Neural progenitor cell (in vitro differentiated cells): ENCODE measurements around the gene NUDT1. TPM values are rescaled to one million over a fixed set of nuclear protein-coding genes. Genes with fewer than 3 reads are reported as not detected.
A peak's percentile ranks its signal among the peaks of the same experiment; 100 is the strongest.

ENCODE experiments used
- DNase-seq: peaks from one replicate; pipeline ENCODE4 v3.0.0-alpha.2; 2016; ENCODE audit warnings: low spot score
- H2AFZ ChIP-seq: fragments of 200-600 bp; sonication (generic); replicated peaks from 2 replicates; pipeline ENCODE4 v1.6.1; 2016; ENCODE audit warnings: antibody characterized with exemption
- H3F3A ChIP-seq: fragments of 200-600 bp; sonication (generic); 2 replicates; pipeline ENCODE4 v1.6.1; 2016; ENCODE audit warnings: antibody characterized with exemption, low read depth
- H3K27ac ChIP-seq: fragments of 200-600 bp; sonication (generic); 2 replicates; pipeline ENCODE4 v1.5.1; 2016; ENCODE audit warnings: mild to moderate bottlenecking
- H3K27me3 ChIP-seq: fragments of 200-600 bp; sonication (generic); 2 replicates; pipeline ENCODE4 v1.6.1; 2016; ENCODE audit warnings: mild to moderate bottlenecking, moderate library complexity
- H3K36me3 ChIP-seq: fragments of 200-600 bp; sonication (generic); 2 replicates; pipeline ENCODE4 v1.5.1; 2016
- H3K4me1 ChIP-seq: fragments of 200-600 bp; sonication (generic); 2 replicates; pipeline ENCODE4 v1.6.1; 2016; ENCODE audit warnings: mixed run types
- H3K4me2 ChIP-seq: fragments of 200-600 bp; sonication (generic); 2 replicates; pipeline ENCODE4 v1.6.1; 2016
- H3K4me3 ChIP-seq: fragments of 200-600 bp; sonication (generic); 2 replicates; pipeline ENCODE4 v1.5.1; 2016
- H3K79me2 ChIP-seq: fragments of 200-600 bp; sonication (generic); 2 replicates; pipeline ENCODE4 v1.6.1; 2016; ENCODE audit warnings: low read depth
- H3K9ac ChIP-seq: fragments of 200-600 bp; sonication (generic); 2 replicates; pipeline ENCODE4 v1.6.1; 2016
- H3K9me3 ChIP-seq: fragments of 200-600 bp; sonication (generic); 2 replicates; pipeline ENCODE4 v1.5.1; 2016; ENCODE audit warnings: low read depth
- H4K20me1 ChIP-seq: fragments of 200-600 bp; sonication (generic); 2 replicates; pipeline ENCODE4 v1.6.1; 2016; ENCODE audit warnings: low read depth
- H3K27ac Mint-ChIP-seq: 3 replicates; pipeline ENCODE4 v1.8.0; 2021; ENCODE audit warnings: mixed read lengths
- H3K27me3 Mint-ChIP-seq: 2 replicates; pipeline ENCODE4 v1.8.0; 2022; ENCODE audit warnings: low read depth, mild to moderate bottlenecking, inconsistent platforms, moderate library complexity, mixed read lengths; ENCODE audit not compliant: insufficient read depth
- H3K36me3 Mint-ChIP-seq: 3 replicates; pipeline ENCODE4 v1.8.0; 2021; ENCODE audit warnings: mixed read lengths
- H3K4me1 Mint-ChIP-seq: 3 replicates; pipeline ENCODE4 v1.8.0; 2021; ENCODE audit warnings: mixed read lengths
- H3K4me3 Mint-ChIP-seq: 3 replicates; pipeline ENCODE4 v1.8.0; 2021; ENCODE audit warnings: mild to moderate bottlenecking, moderate library complexity, mixed read lengths
- H3K9me3 Mint-ChIP-seq: 3 replicates; pipeline ENCODE4 v1.8.0; 2020; ENCODE audit warnings: mixed read lengths
- EZH2 ChIP-seq: fragments of 200-600 bp; sonication (generic); IDR thresholded peaks from 2 replicates; pipeline ENCODE4 v1.6.1; 2017; ENCODE audit warnings: antibody characterized with exemption, mild to moderate bottlenecking, moderate library complexity
- EZH2phosphoT487 ChIP-seq: fragments of 200-600 bp; sonication (generic); IDR thresholded peaks from 2 replicates; pipeline ENCODE4 v1.6.1; 2017; ENCODE audit warnings: antibody characterized with exemption
- total RNA-seq: library from RNA; depleted of rRNA; stranded (reverse); fragments of >200 nt; gene quantifications from 2 replicates; pipeline ENCODE4 v1.2.3, GENCODE V29; 2015; ENCODE audit warnings: low replicate concordance
- TF ChIP-seq, protein P1 (sequence below): fragments of 200-600 bp; sonication (generic); IDR thresholded peaks from 2 replicates; pipeline ENCODE4 v1.5.1; 2017; ENCODE audit warnings: antibody characterized with exemption, mild to moderate bottlenecking

Gene NUDT1
- total RNA-seq, 1 donor from 2014 or later: 29.6 TPM

DNA sequence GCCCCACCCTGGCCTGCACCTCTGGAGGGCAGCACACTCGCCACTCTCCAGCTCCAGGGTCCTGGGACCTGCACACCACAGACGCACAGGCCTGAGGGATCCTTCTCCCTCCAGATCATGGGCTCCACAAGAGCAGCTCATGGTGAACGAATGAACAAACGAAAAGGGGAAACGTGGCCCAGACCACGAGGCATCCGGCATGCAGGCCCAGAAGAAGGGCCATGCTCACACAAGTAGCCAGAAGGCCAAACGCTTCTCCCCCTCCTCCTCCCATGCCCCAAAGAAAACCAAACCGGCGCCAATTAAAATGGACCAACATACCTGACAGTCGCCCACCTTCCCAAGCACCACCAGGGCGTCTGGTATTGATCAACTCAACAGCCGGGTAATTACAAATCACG, 39.7 kb upstream of the NUDT1 start:
- H3K36me3 ChIP-seq: no peaks in the 10 kb centered on the region
- H3K9me3 ChIP-seq: no peaks in the 10 kb centered on the region
- no peaks in the 10 kb centered on the region for H3K27me3 ChIP-seq
- no peak overlapping the region for H3K27ac Mint-ChIP-seq
- H3F3A ChIP-seq: no peaks in the 10 kb centered on the region
- H3K9me3 Mint-ChIP-seq: no peaks in the 10 kb centered on the region
- DNase-seq: no peak
- no peak overlapping the region for H3K4me2 ChIP-seq
- no peak for TF ChIP-seq EZH2
- no peak for TF ChIP-seq EZH2phosphoT487
- TF ChIP-seq, protein P1, sequence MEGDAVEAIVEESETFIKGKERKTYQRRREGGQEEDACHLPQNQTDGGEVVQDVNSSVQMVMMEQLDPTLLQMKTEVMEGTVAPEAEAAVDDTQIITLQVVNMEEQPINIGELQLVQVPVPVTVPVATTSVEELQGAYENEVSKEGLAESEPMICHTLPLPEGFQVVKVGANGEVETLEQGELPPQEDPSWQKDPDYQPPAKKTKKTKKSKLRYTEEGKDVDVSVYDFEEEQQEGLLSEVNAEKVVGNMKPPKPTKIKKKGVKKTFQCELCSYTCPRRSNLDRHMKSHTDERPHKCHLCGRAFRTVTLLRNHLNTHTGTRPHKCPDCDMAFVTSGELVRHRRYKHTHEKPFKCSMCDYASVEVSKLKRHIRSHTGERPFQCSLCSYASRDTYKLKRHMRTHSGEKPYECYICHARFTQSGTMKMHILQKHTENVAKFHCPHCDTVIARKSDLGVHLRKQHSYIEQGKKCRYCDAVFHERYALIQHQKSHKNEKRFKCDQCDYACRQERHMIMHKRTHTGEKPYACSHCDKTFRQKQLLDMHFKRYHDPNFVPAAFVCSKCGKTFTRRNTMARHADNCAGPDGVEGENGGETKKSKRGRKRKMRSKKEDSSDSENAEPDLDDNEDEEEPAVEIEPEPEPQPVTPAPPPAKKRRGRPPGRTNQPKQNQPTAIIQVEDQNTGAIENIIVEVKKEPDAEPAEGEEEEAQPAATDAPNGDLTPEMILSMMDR: no peak
- no peak overlapping the region for H3K4me3 Mint-ChIP-seq
- H3K9ac ChIP-seq: no peak overlapping the region
- peaks cover 26% of the 10 kb centered on the region for H3K4me1 Mint-ChIP-seq
- no peaks in the 10 kb centered on the region for H3K4me1 ChIP-seq
- no peaks in the 10 kb centered on the region for H3K27me3 Mint-ChIP-seq
- no peaks in the 10 kb centered on the region for H3K79me2 ChIP-seq
- H2AFZ ChIP-seq: no peak overlapping the region
- no peak overlapping the region for H3K27ac ChIP-seq
- peaks cover 17% of the 10 kb centered on the region for H3K36me3 Mint-ChIP-seq
- H4K20me1 ChIP-seq: peaks cover 15% of the 10 kb centered on the region
- no peak overlapping the region for H3K4me3 ChIP-seq

DNA sequence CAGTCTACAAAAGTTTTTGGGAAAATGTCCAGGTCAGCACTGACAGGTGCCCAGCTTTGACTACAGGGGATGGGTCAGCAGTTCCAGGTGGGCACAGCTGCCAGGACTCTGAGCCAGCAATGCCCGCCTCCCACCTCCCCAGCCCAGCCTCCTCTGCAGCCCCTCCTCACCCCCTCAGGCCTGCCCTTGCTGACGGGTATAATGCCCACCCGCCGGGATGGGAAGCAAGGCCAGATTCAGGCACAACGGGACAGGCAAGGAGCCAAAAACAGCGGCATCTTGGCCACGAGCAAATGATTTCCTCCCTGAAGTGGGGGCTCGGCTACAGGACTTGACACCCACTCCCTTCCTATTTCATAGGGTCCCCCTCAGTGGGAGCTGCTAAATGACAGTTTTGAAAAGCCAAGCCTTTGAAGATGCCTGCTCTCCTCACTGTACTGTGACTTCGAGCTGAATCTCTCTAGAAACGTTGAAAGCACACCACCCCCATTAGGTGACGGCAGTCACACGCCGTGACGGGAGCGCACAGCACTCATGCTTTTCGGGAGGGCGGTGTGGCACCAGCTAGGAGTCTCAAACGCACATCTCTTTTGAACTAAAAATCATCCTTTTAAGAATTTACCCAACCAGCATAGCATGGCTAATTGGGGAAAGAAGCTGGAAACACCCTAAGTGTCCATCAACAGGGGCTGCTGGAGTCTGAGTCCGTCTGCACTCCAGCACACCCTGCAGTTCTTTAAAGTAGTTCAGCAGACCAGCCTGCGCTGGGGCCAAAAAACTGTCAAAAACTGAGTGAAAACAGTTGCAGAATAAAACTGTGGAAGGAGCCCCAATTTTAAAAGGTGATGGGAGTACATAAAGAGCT, 38.9 kb upstream of the NUDT1 start:
- Histone ChIP-seq H3K4me3 (no peak overlapping the region), H3K79me2 (no peaks in the 10 kb centered on the region), H3K4me1 (no peaks in the 10 kb centered on the region), H3K9me3 (no peaks in the 10 kb centered on the region), H3K27me3 (no peaks in the 10 kb centered on the region), H3K9ac (no peak overlapping the region), H3F3A (no peaks in the 10 kb centered on the region), H3K4me2 (no peak overlapping the region), H2AFZ (no peak overlapping the region), H3K27ac (no peak overlapping the region), H3K36me3 (no peaks in the 10 kb centered on the region), H4K20me1 (peaks cover 15% of the 10 kb centered on the region)
- H3K4me1 Mint-ChIP-seq: peaks cover 26% of the 10 kb centered on the region
- peaks cover 14% of the 10 kb centered on the region for H3K36me3 Mint-ChIP-seq
- peak overlapping the region; percentile 85 for H3K27ac Mint-ChIP-seq
- H3K9me3 Mint-ChIP-seq: no peaks in the 10 kb centered on the region
- H3K4me3 Mint-ChIP-seq: no peak overlapping the region
- no peak for DNase-seq
- H3K27me3 Mint-ChIP-seq: no peaks in the 10 kb centered on the region
- TF ChIP-seq EZH2 (no peak), EZH2phosphoT487 (no peak)
- TF ChIP-seq, protein P1: no peak

DNA sequence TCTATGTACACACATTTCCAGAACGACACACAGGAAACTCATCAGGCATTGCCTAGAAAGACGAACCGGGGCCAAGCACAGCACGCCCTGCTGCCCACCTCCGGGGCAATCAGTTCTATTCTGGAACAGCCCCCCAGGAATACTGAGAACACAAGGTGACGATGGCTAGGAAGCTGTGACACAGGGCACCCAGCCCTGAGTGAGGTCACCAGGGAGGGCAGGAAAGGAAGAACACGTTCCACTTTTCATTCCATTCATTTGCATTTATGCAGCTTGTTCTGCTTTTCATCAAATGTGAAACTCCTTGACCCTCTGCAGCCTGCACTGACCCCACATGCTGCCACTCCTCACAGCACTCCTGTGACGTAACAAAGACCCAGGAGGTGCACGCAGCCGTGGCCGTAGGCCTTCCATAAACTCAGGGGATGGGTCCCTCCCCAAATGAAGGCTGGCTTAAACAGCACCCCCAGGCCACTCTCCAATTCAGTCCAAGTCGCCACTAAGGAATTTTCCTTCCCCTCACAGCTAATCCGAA, 38.2 kb upstream of the NUDT1 start:
- H3K36me3 Mint-ChIP-seq: peaks cover 17% of the 10 kb centered on the region
- Histone ChIP-seq H3K79me2 (no peaks in the 10 kb centered on the region), H3K36me3 (no peaks in the 10 kb centered on the region), H3K27me3 (no peaks in the 10 kb centered on the region), H3K9ac (no peak overlapping the region), H2AFZ (no peak overlapping the region), H3K4me3 (no peak overlapping the region), H3K4me2 (no peak overlapping the region), H3K9me3 (no peaks in the 10 kb centered on the region), H3F3A (no peaks in the 10 kb centered on the region), H3K27ac (no peak overlapping the region), H3K4me1 (no peaks in the 10 kb centered on the region), H4K20me1 (peaks cover 21% of the 10 kb centered on the region)
- H3K4me1 Mint-ChIP-seq: peaks cover 26% of the 10 kb centered on the region
- no peak for TF ChIP-seq EZH2phosphoT487
- no peak for TF ChIP-seq EZH2
- TF ChIP-seq, protein P1: no peak
- H3K9me3 Mint-ChIP-seq: no peaks in the 10 kb centered on the region
- H3K4me3 Mint-ChIP-seq: peak overlapping the region; percentile 27
- peak overlapping the region; percentile 33 for H3K27ac Mint-ChIP-seq
- no peaks in the 10 kb centered on the region for H3K27me3 Mint-ChIP-seq
- DNase-seq: no peak
